HEK293T (cell line): Measurements from ENCODE around the gene FADS1.

Source experiments
- CTBP1 ChIP-seq: fragments of 450-650 bp; IDR thresholded peaks from 2 replicates; pipeline ENCODE4 v1.6.1; 2016; ENCODE audit warnings: borderline replicate concordance
- SUZ12 ChIP-seq: fragments of 450-650 bp; IDR thresholded peaks from 2 replicates; pipeline ENCODE4 v1.6.1; 2016; ENCODE audit warnings: mild to moderate bottlenecking
- TARDBP ChIP-seq: fragments of 450-650 bp; IDR thresholded peaks from 2 replicates; pipeline ENCODE4 v1.6.1; 2016

DNA sequence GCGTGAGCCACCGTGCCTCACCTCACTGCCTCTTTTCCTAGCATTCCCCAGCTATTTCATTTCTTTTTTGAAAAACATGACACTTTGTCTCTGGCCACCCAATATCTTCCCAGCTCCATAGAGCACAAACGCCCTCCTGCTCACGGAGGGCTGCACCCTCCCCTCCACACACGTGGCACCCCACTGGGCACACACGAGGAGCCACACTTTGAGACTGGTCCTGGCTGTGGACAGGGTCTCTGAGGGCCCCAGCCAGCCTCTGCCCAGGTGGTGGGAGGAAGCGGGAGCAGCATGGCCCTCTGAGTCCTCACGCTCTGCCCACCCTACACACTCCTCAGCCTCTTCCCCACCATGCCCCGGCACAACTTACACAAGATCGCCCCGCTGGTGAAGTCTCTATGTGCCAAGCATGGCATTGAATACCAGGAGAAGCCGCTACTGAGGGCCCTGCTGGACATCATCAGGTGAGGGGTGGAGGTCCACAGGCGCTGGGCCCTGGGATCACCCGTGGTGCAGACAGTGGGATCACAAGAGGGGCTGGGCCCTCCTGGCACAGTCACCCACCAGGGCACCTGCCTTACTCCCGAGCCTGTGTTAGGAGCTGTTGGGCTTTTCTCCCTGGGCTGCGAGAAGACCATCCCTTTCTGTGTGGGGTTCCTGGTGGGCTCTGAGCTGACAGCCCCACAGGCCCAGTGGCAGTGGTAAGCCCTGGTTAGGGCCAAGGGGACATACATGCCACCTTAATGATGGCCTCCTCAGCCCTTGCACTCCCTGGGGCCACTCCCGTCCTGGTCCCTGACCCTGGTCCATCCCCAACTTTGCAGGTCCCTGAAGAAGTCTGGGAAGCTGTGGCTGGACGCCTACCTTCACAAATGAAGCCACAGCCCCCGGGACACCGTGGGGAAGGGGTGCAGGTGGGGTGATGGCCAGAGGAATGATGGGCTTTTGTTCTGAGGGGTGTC lies 48.3 kb upstream of the FADS1 start:
- TF ChIP-seq SUZ12 (no peak), CTBP1 (no peak), TARDBP (no peak)
